ENCODE results near the gene KCNG3.
A peak's percentile ranks its signal among the peaks of the same experiment; 100 is the strongest.

KCNG3 gene

DNA sequence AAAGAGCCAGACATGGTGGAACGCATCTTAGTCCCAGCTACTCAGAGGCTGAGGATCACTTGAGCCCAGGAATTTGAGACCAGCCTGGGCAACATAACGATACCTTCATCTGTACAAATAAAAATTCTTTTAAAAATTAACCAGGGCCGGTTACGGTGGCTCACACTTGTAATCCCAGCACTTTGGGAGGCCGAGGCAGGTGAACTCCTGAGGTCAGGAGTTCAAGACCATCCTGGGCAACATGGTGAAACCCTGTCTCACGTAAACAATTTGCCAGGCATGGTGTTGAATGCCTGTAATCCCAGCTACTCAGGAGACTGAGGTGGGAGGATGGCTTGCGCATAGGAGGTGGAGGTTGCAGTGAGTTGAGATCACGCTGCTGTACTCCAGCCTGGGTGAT, 25.8 kb upstream of the KCNG3 start:
- Mint-ChIP-seq H3K4me1 (peaks cover 22% of the 10 kb centered on the region), H3K36me3 (ENCODE audit: low read depth) (no peaks in the 10 kb centered on the region), H3K27me3 (ENCODE audit: low read depth, poor library complexity) (peaks cover 9% of the 10 kb centered on the region), H3K27ac (no peak overlapping the region), H3K4me3 (no peak overlapping the region), H3K9me3 (no peaks in the 10 kb centered on the region)
- TF ChIP-seq, protein P1, sequence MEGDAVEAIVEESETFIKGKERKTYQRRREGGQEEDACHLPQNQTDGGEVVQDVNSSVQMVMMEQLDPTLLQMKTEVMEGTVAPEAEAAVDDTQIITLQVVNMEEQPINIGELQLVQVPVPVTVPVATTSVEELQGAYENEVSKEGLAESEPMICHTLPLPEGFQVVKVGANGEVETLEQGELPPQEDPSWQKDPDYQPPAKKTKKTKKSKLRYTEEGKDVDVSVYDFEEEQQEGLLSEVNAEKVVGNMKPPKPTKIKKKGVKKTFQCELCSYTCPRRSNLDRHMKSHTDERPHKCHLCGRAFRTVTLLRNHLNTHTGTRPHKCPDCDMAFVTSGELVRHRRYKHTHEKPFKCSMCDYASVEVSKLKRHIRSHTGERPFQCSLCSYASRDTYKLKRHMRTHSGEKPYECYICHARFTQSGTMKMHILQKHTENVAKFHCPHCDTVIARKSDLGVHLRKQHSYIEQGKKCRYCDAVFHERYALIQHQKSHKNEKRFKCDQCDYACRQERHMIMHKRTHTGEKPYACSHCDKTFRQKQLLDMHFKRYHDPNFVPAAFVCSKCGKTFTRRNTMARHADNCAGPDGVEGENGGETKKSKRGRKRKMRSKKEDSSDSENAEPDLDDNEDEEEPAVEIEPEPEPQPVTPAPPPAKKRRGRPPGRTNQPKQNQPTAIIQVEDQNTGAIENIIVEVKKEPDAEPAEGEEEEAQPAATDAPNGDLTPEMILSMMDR (IDR thresholded peaks at IDR 0.05) = no peak
- no peak for DNase-seq

DNA sequence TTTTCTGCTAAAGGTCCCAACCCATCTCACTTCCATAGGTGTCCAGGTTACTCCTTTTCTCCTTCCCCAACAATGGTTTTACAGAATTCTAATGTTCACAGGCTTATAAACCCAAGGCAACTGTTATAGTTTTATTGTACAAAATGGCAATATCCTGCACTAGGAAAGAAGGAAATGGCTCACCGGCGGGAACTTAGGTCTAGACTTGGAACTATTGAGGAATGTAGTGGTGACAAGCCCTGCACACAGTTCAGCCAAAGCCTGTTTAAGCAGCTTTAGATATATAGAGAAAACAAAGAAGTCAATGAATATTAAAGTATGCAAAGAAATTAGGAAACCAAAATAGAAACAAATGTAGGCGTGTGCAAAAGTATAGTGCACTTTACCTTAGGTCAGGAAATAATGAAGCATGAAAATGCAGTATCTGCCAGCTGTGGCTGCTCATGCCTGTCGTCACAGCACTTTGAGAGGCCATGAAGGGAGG, 22.7 kb upstream of the KCNG3 start:
- Mint-ChIP-seq H3K27ac (no peak overlapping the region), H3K4me3 (no peak overlapping the region), H3K9me3 (no peaks in the 10 kb centered on the region), H3K4me1 (peaks cover 22% of the 10 kb centered on the region), H3K27me3 (ENCODE audit: low read depth, poor library complexity) (peaks cover 7% of the 10 kb centered on the region), H3K36me3 (ENCODE audit: low read depth) (no peaks in the 10 kb centered on the region)
- DNase-seq = no peak
- TF ChIP-seq, protein P1 (IDR thresholded peaks at IDR 0.05) = no peak

DNA sequence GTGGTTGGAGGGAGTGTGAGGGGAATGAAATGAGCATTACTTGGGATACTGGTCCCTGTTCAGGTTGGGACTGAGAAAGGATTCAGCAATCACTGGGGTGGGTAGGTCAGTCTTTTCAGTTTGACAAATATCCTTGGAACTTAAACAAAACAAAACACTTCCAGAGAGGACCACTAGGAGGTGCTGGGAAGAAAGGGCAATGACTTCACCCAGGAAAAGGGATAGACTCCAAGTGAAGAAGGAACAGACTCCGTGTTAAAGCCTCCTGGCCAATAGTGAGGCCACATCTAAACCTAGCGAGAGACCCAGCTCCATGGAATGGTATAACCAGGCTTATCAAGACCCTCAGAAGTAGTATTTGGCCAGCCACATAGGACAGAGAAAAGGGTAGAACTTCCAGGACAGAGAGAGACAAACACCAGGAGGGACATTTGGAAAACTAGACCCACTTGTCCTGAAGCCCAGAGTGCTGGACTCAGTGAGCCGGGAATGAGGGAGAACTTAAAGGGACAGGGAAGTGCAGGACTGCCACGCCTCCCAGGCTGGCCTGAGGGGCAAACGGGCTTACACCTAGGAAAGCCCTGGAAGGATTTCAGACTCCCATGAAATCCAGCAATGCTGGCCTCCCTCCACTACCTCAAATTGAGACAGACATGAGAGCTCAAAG, 19.6 kb upstream of the KCNG3 start:
- H3K9me3 Mint-ChIP-seq = no peaks in the 10 kb centered on the region
- no peaks in the 10 kb centered on the region for H3K36me3 Mint-ChIP-seq (ENCODE audit: low read depth)

DNA sequence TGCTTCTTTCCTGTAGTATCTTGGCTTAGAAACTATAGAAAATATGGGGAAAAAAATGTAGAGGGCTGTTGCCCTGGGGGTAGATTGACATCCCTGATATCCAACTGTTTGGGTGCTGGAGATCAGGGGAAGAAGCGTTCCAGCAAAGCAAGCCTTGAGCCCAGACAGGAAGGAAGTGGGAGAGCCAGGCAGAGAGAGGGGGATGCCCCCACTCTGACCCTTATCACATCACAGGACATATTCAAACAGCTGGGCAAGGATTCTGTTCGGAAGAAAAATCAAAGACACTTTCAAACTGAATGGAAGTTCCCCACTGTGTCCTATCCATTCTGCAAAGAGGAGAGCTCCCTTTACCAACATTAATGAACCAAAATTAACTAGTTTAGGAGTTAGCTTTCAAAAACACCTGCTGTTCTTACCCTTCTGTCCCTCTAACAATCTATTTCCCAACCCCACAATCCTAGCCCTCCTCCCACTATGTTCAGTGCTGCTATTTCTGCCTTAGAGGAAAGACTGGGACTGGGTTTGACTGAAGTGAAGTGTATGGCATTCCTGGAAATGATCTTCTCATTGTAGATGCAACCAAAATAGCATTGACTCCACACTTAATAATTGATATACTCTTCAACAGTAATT, 16.9 kb upstream of the KCNG3 start:
- DNase-seq = no peak
- no peaks in the 10 kb centered on the region for H3K9me3 Mint-ChIP-seq
- H3K4me1 Mint-ChIP-seq = peaks cover 29% of the 10 kb centered on the region
- H3K36me3 Mint-ChIP-seq (ENCODE audit: low read depth) = no peaks in the 10 kb centered on the region
- TF ChIP-seq, protein P1 (IDR thresholded peaks at IDR 0.05) = no peak
- H3K27ac Mint-ChIP-seq = peak overlapping the region; percentile 5
- H3K4me3 Mint-ChIP-seq = no peak overlapping the region
- H3K27me3 Mint-ChIP-seq (ENCODE audit: low read depth, poor library complexity) = no peaks in the 10 kb centered on the region

More for the DNA sequence above, 19.6 kb upstream of the KCNG3 start:
- peak; percentile 15 for DNase-seq
- TF ChIP-seq, protein P1 (IDR thresholded peaks at IDR 0.05) = peak; percentile 50
- H3K4me3 Mint-ChIP-seq = no peak overlapping the region
- H3K27ac Mint-ChIP-seq = no peak overlapping the region
- peaks cover 3% of the 10 kb centered on the region for H3K27me3 Mint-ChIP-seq (ENCODE audit: low read depth, poor library complexity)
- H3K4me1 Mint-ChIP-seq = peaks cover 29% of the 10 kb centered on the region

DNA sequence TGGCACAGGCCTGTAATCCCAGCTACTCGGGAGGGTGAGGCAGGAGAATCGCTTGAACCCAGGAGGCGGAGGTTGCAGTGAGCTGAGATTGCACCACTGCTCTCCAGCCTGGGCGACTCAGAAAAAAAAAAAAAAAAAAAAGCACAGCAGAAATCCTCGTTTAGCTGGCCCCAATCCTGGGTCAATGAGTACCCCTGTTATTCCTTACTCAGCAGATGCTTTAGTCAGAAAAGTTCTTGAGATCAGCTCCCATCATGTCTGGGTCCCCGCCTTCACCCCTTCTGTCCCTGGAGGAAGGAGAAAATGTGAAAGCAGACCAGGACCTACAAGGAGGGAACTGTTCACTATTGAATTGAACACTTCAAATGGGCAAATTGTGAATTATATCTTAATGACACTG, 16.4 kb upstream of the KCNG3 start:
- TF ChIP-seq, protein P1 (IDR thresholded peaks at IDR 0.05) = no peak
- H3K27me3 Mint-ChIP-seq (ENCODE audit: low read depth, poor library complexity) = no peaks in the 10 kb centered on the region
- no peak for DNase-seq
- H3K4me1 Mint-ChIP-seq = peaks cover 29% of the 10 kb centered on the region
- H3K9me3 Mint-ChIP-seq = no peaks in the 10 kb centered on the region
- no peak overlapping the region for H3K4me3 Mint-ChIP-seq
- no peaks in the 10 kb centered on the region for H3K36me3 Mint-ChIP-seq (ENCODE audit: low read depth)
- peak overlapping the region; percentile 5 for H3K27ac Mint-ChIP-seq
